Measurements from ENCODE around the gene PRKG1. TPM values are rescaled to one million over a fixed set of nuclear protein-coding genes. Genes with fewer than 3 reads are reported as not detected.

The PRKG1 gene
- total RNA-seq, 1 experiment from 2014 or later: 16.5 TPM

DNA sequence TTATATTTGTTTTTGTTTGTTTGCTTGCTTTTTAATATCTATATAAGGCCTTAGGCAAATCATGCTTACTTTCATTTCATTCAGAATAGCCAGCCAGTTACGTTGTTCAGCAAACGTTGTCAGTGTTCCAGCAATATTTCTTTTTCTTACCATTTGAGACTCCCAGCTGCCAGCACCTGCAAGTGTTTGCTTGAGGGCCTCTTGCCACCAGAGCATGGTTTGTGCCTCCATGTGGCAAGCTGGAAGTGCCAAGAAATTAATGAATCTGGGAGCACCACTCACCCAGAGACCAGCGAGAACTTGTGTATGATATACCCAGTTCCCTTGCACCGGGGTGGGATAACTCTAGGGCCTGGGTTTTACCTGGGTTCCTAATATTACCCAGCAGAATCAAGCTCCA lies 802.2 kb downstream of the PRKG1 start:
- Mint-ChIP-seq H3K4me1 (peaks cover 29% of the 10 kb centered on the region), H3K4me3 (no peak overlapping the region), H3K9me3 (peaks cover 13% of the 10 kb centered on the region; the same call in 1 of the 2 replicates), H3K27me3 (ENCODE audit: low read depth) (no peaks in the 10 kb centered on the region; the same call in 1 of the 2 replicates), H3K27ac (no peak overlapping the region), H3K36me3 (no peaks in the 10 kb centered on the region)
- no peak for DNase-seq (ENCODE audit: low spot score)
- POLR2A ChIA-PET: no interaction called here
- no peak for TF ChIP-seq SOX15 (CRISPR knock-in tag; IDR thresholded peaks at IDR 0.05)
- TF ChIP-seq, protein P1, sequence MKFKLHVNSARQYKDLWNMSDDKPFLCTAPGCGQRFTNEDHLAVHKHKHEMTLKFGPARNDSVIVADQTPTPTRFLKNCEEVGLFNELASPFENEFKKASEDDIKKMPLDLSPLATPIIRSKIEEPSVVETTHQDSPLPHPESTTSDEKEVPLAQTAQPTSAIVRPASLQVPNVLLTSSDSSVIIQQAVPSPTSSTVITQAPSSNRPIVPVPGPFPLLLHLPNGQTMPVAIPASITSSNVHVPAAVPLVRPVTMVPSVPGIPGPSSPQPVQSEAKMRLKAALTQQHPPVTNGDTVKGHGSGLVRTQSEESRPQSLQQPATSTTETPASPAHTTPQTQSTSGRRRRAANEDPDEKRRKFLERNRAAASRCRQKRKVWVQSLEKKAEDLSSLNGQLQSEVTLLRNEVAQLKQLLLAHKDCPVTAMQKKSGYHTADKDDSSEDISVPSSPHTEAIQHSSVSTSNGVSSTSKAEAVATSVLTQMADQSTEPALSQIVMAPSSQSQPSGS (CRISPR knock-in tag; IDR thresholded peaks at IDR 0.05; ENCODE audit: borderline replicate concordance, low read depth): no peak
- no peak for TF ChIP-seq HMGA2 (CRISPR knock-in tag; IDR thresholded peaks at IDR 0.05)
- TF ChIP-seq FOXK1 (CRISPR knock-in tag; IDR thresholded peaks at IDR 0.05): no peak
- TF ChIP-seq ETV6 (CRISPR knock-in tag; IDR thresholded peaks at IDR 0.05): no peak
- TF ChIP-seq, protein P2, sequence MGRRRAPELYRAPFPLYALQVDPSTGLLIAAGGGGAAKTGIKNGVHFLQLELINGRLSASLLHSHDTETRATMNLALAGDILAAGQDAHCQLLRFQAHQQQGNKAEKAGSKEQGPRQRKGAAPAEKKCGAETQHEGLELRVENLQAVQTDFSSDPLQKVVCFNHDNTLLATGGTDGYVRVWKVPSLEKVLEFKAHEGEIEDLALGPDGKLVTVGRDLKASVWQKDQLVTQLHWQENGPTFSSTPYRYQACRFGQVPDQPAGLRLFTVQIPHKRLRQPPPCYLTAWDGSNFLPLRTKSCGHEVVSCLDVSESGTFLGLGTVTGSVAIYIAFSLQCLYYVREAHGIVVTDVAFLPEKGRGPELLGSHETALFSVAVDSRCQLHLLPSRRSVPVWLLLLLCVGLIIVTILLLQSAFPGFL (CRISPR knock-in tag; IDR thresholded peaks at IDR 0.05; ENCODE audit: borderline replicate concordance): no peak
- TF ChIP-seq IRF1 (CRISPR knock-in tag; IDR thresholded peaks at IDR 0.05): no peak
- TF ChIP-seq SMAD4 (CRISPR knock-in tag; IDR thresholded peaks at IDR 0.05): no peak
- TF ChIP-seq NR1H2 (CRISPR knock-in tag; IDR thresholded peaks at IDR 0.05): no peak
- TF ChIP-seq IRF2 (CRISPR knock-in tag; IDR thresholded peaks at IDR 0.05; ENCODE audit: borderline replicate concordance, low read depth): no peak
- TF ChIP-seq JUN (CRISPR knock-in tag; IDR thresholded peaks at IDR 0.05): no peak
- no peak for TF ChIP-seq ZNF396 (CRISPR knock-in tag; IDR thresholded peaks at IDR 0.05; ENCODE audit: borderline replicate concordance)
- no peak for TF ChIP-seq ZNF416 (CRISPR knock-in tag; IDR thresholded peaks at IDR 0.05)
- no peak for TF ChIP-seq ZMAT4 (CRISPR knock-in tag; IDR thresholded peaks at IDR 0.05)
- CTCF ChIA-PET: interaction anchor here (0.7 to 1.2 kb wide), 3 partner anchors 33 to 449 kb away, joined by 3 to 4 read pairs (median 3); no protein-coding TSS in a partner anchor
- no peak for ATAC-seq

GRCh38 chr10:51876979-51877378 lies 802.7 kb downstream of the PRKG1 start:
- H3K36me3 Mint-ChIP-seq: no peaks in the 10 kb centered on the region
- no peak overlapping the region; the same call in 1 of the 2 replicates for H3K27ac Mint-ChIP-seq
- ChIA-PET CTCF (interaction anchor here (1.2 kb wide), 2 partner anchors 33 to 86 kb away, joined by 3 to 4 read pairs; no protein-coding TSS in a partner anchor), POLR2A (no interaction called here)
- peaks cover 29% of the 10 kb centered on the region for H3K4me1 Mint-ChIP-seq
- ATAC-seq (0 out of 2 replicates have a peak, but pooled peaks have one; percentile 26), DNase-seq (ENCODE audit: low spot score) (no peak)
- no peaks in the 10 kb centered on the region; the same call in 1 of the 2 replicates for H3K27me3 Mint-ChIP-seq (ENCODE audit: low read depth)
- no peak overlapping the region for H3K4me3 Mint-ChIP-seq
- H3K9me3 Mint-ChIP-seq: peaks cover 13% of the 10 kb centered on the region; the same call in 1 of the 2 replicates
- TF ChIP-seq, protein P3, sequence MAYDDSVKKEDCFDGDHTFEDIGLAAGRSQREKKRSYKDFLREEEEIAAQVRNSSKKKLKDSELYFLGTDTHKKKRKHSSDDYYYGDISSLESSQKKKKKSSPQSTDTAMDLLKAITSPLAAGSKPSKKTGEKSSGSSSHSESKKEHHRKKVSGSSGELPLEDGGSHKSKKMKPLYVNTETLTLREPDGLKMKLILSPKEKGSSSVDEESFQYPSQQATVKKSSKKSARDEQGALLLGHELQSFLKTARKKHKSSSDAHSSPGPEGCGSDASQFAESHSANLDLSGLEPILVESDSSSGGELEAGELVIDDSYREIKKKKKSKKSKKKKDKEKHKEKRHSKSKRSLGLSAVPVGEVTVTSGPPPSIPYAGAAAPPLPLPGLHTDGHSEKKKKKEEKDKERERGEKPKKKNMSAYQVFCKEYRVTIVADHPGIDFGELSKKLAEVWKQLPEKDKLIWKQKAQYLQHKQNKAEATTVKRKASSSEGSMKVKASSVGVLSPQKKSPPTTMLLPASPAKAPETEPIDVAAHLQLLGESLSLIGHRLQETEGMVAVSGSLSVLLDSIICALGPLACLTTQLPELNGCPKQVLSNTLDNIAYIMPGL (CRISPR knock-in tag; IDR thresholded peaks at IDR 0.05): no peak
- no peak for TF ChIP-seq ZNF138 (CRISPR knock-in tag; conservative IDR thresholded peaks at IDR 0.05)
- no peak for TF ChIP-seq SMAD3 (CRISPR knock-in tag; IDR thresholded peaks at IDR 0.05; ENCODE audit: borderline replicate concordance)
- TF ChIP-seq TP53 (CRISPR knock-in tag; IDR thresholded peaks at IDR 0.05): no peak
- TF ChIP-seq TEAD4 (CRISPR knock-in tag; IDR thresholded peaks at IDR 0.05): no peak
- TF ChIP-seq ZNF281 (CRISPR knock-in tag; IDR thresholded peaks at IDR 0.05): no peak
- TF ChIP-seq ZNF263 (CRISPR knock-in tag; IDR thresholded peaks at IDR 0.05; ENCODE audit: low read depth): no peak
- TF ChIP-seq, protein P4, sequence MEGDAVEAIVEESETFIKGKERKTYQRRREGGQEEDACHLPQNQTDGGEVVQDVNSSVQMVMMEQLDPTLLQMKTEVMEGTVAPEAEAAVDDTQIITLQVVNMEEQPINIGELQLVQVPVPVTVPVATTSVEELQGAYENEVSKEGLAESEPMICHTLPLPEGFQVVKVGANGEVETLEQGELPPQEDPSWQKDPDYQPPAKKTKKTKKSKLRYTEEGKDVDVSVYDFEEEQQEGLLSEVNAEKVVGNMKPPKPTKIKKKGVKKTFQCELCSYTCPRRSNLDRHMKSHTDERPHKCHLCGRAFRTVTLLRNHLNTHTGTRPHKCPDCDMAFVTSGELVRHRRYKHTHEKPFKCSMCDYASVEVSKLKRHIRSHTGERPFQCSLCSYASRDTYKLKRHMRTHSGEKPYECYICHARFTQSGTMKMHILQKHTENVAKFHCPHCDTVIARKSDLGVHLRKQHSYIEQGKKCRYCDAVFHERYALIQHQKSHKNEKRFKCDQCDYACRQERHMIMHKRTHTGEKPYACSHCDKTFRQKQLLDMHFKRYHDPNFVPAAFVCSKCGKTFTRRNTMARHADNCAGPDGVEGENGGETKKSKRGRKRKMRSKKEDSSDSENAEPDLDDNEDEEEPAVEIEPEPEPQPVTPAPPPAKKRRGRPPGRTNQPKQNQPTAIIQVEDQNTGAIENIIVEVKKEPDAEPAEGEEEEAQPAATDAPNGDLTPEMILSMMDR (IDR thresholded peaks at IDR 0.05): no peak
- TF ChIP-seq CREB1 (CRISPR knock-in tag; IDR thresholded peaks at IDR 0.05): no peak
- no peak for TF ChIP-seq GRHL2 (CRISPR knock-in tag; IDR thresholded peaks at IDR 0.05; ENCODE audit: insufficient replicate concordance, severe bottlenecking)
- TF ChIP-seq, protein P5, sequence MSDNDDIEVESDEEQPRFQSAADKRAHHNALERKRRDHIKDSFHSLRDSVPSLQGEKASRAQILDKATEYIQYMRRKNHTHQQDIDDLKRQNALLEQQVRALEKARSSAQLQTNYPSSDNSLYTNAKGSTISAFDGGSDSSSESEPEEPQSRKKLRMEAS (CRISPR knock-in tag; IDR thresholded peaks at IDR 0.05): no peak

Measured in WTC11 (cell line).